K562 (cell line): ENCODE results near the gene CDC14A. TPM values are rescaled to one million over a fixed set of nuclear protein-coding genes. Genes with fewer than 3 reads are reported as not detected.
A peak's percentile ranks its signal among the peaks of the same experiment; 100 is the strongest.

ENCODE experiments used
- ATAC-seq: fragments of 200-7000 bp; cut with Tn5 transposase; 3 replicates; pipeline ENCODE4 v1.9.1; 2020; ENCODE audit warnings: moderate library complexity
- BruUV-seq: library from RNA; stranded (reverse); fragments of 400-500 nt; replicated peaks from 2 replicates; lab custom pipeline; 2021; lab: Mats Ljungman, UMichigan
- CTCF ChIA-PET: fragments of 300-600 bp; formaldehyde crosslinking; extraction: SDS; loops from one replicate; lab custom pipeline; 2021; ENCODE audit warnings: low intra/inter-chr PET ratio; lab: Yijun Ruan, JAX
- POLR2A ChIA-PET: fragments of 300-600, 350-650 bp; sonication (Branson Sonifier 250); formaldehyde crosslinking; extraction: SDS; loops from one replicate; lab custom pipeline; 2021; ENCODE audit warnings: antibody characterized with exemption, inconsistent platforms; lab: Yijun Ruan, JAX
- DNase-seq, 4 experiments: peaks; one replicate each; pipeline versions ENCODE4 v3.0.0 to v3.0.0-alpha.2; 2011 to 2018; ENCODE audit warnings: low spot score in 3 of 4, mixed read lengths in 3 of 4; ENCODE audit errors: extremely low read depth in 1 of 4
- FAIRE-seq: peaks from 2 replicates; lab custom pipeline; 2011; peaks lifted over from hg19 to GRCh38; lab: Jason Lieb, UNC
- H2AFZ ChIP-seq: 2 replicates; pipeline ENCODE4 v1.6.0; 2011; ENCODE audit warnings: low read depth, low read length, control low read depth, inconsistent platforms
- H3K27ac ChIP-seq: fragments of 200-600 bp; 3 replicates; pipeline ENCODE4 v1.8.0; 2011; ENCODE audit warnings: low read depth, mild to moderate bottlenecking, control low read depth, inconsistent platforms, low read length, moderate library complexity, mixed read lengths; ENCODE audit errors: extremely low read depth
- H3K27me3 ChIP-seq, 2 experiments: fragments of 300-600 bp in 1 of 2; 2 replicates in 1 of 2; 3 replicates in 1 of 2; pipeline versions ENCODE4 v1.6.0 to v1.8.0; 2011; ENCODE audit warnings: inconsistent platforms in 2 of 2, low read length in 2 of 2, mild to moderate bottlenecking in 1 of 2, mixed read lengths in 1 of 2, moderate library complexity in 1 of 2; ENCODE audit not compliant: control insufficient read depth in 2 of 2, insufficient read depth in 2 of 2
- H3K36me3 ChIP-seq: fragments of 300-600 bp; 3 replicates; pipeline ENCODE4 v1.8.0; 2011; ENCODE audit warnings: mild to moderate bottlenecking, low read length, inconsistent platforms; ENCODE audit not compliant: control insufficient read depth, insufficient read depth
- H3K4me1 ChIP-seq, 2 experiments: fragments of 200-600 bp in 1 of 2; replicated peaks in 1 of 2; 2 replicates in 1 of 2; 3 replicates in 1 of 2; pipeline versions ENCODE4 v1.5.1 to v1.8.0; 2011; ENCODE audit warnings: inconsistent platforms in 2 of 2, low read length in 2 of 2, mild to moderate bottlenecking in 1 of 2, mixed read lengths in 1 of 2, moderate library complexity in 1 of 2; ENCODE audit not compliant: control insufficient read depth in 2 of 2, insufficient read depth in 2 of 2
- H3K4me2 ChIP-seq: 2 replicates; pipeline ENCODE4 v1.6.1; 2011; ENCODE audit warnings: low read length, control low read depth, inconsistent platforms, mixed read lengths; ENCODE audit not compliant: insufficient read depth
- H3K4me3 ChIP-seq: fragments of 200-600 bp; sonication (generic), shearing (Covaris generic); 2 replicates; pipeline ENCODE4 v1.5.1; 2016; ENCODE audit warnings: control low read depth, inconsistent platforms
- H3K79me2 ChIP-seq: fragments of 200-600 bp; 3 replicates; pipeline ENCODE4 v1.8.0; 2011; ENCODE audit warnings: low read length, inconsistent platforms; ENCODE audit not compliant: control insufficient read depth, insufficient read depth
- H3K9ac ChIP-seq, 2 experiments: 2 replicates each; pipeline versions ENCODE4 v1.6.0 to v1.6.1; 2011; ENCODE audit warnings: low read depth in 2 of 2, low read length in 2 of 2, control low read depth in 1 of 2, inconsistent platforms in 1 of 2, mild to moderate bottlenecking in 1 of 2, mixed read lengths in 1 of 2; ENCODE audit not compliant: insufficient read depth in 1 of 2
- H3K9me1 ChIP-seq: one replicate; pipeline ENCODE4 v1.6.0; 2011; ENCODE audit warnings: inconsistent platforms, mild to moderate bottlenecking, low read length, moderate library complexity; ENCODE audit not compliant: control insufficient read depth, insufficient read depth
- H3K9me3 ChIP-seq: replicated peaks from 2 replicates; pipeline ENCODE4 v1.5.1; 2011; ENCODE audit warnings: low read depth, low read length, inconsistent platforms; ENCODE audit not compliant: control insufficient read depth, insufficient read depth
- H4K20me1 ChIP-seq: replicated peaks from 2 replicates; pipeline ENCODE4 v1.6.1; 2011; ENCODE audit warnings: low read length, inconsistent platforms, mixed read lengths; ENCODE audit not compliant: control insufficient read depth, insufficient read depth
- ARID1B ChIP-seq: fragments of 450-650 bp; IDR thresholded peaks from 2 replicates; pipeline ENCODE4 v1.6.1; 2016; ENCODE audit warnings: antibody characterized with exemption, mild to moderate bottlenecking, inconsistent platforms
- C11orf30 ChIP-seq: fragments of 450-650 bp; IDR thresholded peaks from 2 replicates; pipeline ENCODE4 v1.6.1; 2016; ENCODE audit warnings: low read depth, mild to moderate bottlenecking
- COPS2 ChIP-seq: fragments of 450-650 bp; conservative IDR thresholded peaks from 2 replicates; pipeline ENCODE4 v1.6.1; 2016; ENCODE audit warnings: mild to moderate bottlenecking, moderate library complexity
- KLF13 ChIP-seq: fragments of 450-650 bp; IDR thresholded peaks from 2 replicates; pipeline ENCODE4 v1.6.1; 2016; ENCODE audit warnings: missing genetic modification characterization, low read depth, mild to moderate bottlenecking, missing compliant biosample characterization, moderate library complexity, borderline replicate concordance
- MAFF ChIP-seq: IDR thresholded peaks from 2 replicates; pipeline ENCODE4 v1.6.1; 2012; ENCODE audit warnings: low read length, improper control_type of control experiment
- MAFK ChIP-seq: IDR thresholded peaks from 2 replicates; pipeline ENCODE4 v1.6.1; 2011; ENCODE audit warnings: low read length, improper control_type of control experiment
- PBX2 ChIP-seq, 2 experiments: IDR thresholded peaks in 1 of 2; conservative IDR thresholded peaks in 1 of 2; 2 replicates each; pipeline ENCODE4 v1.6.1; 2016; ENCODE audit warnings: low read depth in 2 of 2, mild to moderate bottlenecking in 1 of 2, missing compliant biosample characterization in 1 of 2, missing genetic modification characterization in 1 of 2, moderate library complexity in 1 of 2
- RBM15 ChIP-seq: fragments of 200-400 bp; formaldehyde crosslinking; IDR thresholded peaks from 2 replicates; pipeline ENCODE4 v1.6.1; 2018; ENCODE audit warnings: mild to moderate bottlenecking, low read length, moderate library complexity; ENCODE audit not compliant: insufficient read depth
- UBTF ChIP-seq, 2 experiments: IDR thresholded peaks; 2 replicates each; pipeline ENCODE4 v1.6.1; 2012; ENCODE audit warnings: improper control_type of control experiment in 2 of 2, low read depth in 2 of 2, low read length in 2 of 2, borderline replicate concordance in 1 of 2
- XRCC5 ChIP-seq: fragments of 200-400 bp; formaldehyde crosslinking; IDR thresholded peaks from 2 replicates; pipeline ENCODE4 v1.6.1; 2017; ENCODE audit warnings: low read depth, mild to moderate bottlenecking, low read length
- ZNF253 ChIP-seq: fragments of 250-450 bp; sonication (Bioruptor Pico); conservative IDR thresholded peaks from 2 replicates; pipeline ENCODE4 v1.6.1; 2021; ENCODE audit warnings: mild to moderate bottlenecking
- ZNF316 ChIP-seq: fragments of 450-650 bp; IDR thresholded peaks from 2 replicates; pipeline ENCODE4 v1.6.1; 2016
- WGBS: fragments of 100-300 bp; shearing (Covaris generic); methylation state at CpG from one replicate; pipeline ENCODE4 v1.1.6; 2016; ENCODE audit warnings: low coverage, mixed read lengths; ENCODE audit not compliant: insufficient coverage; ENCODE audit errors: missing lambda C conversion rate; 5-methylcytosine and 5-hydroxymethylcytosine counted together
- in situ Hi-C: fragments of 300-500 bp; cut with MboI; formaldehyde crosslinking; loops from 4 replicates; pipeline ENCODE4 v1.15.0; 2018; ENCODE audit warnings: inconsistent platforms, mixed read lengths
- intact Hi-C: fragments of 100-400 bp; cut with micrococcal nuclease; formaldehyde crosslinking; loops from 2 replicates; pipeline ENCODE4 v1.14.2; 2022
- polyA plus RNA-seq, 8 experiments: library from polyadenylated mRNA; depleted of rRNA in 4 of 8; stranded (reverse) in 5 of 8; unstranded in 3 of 8; fragments of >200 nt; fragmentation: Nextera tagmentation in 2 of 8; fragmentation: Illumina TruSeq in 1 of 8; extraction: Ambion mirVana in 2 of 8; extraction: Trizol in 1 of 8; gene quantifications; 2 replicates each; pipeline versions ENCODE4 v1.2.1 to v1.2.3, GENCODE V29; 2011 to 2014; ENCODE audit warnings: inconsistent platforms in 1 of 8, missing spikeins in 1 of 8
- total RNA-seq, 7 experiments: library from RNA; depleted of rRNA in 6 of 7; stranded (reverse); fragments of >200 nt in 6 of 7; fragmentation: Illumina TruSeq in 2 of 7; extraction: Trizol in 2 of 7; gene quantifications; 2 replicates each; pipeline versions ENCODE4 v1.2.1 to v1.2.3, GENCODE V29; 2011 to 2021; ENCODE audit warnings: low replicate concordance in 1 of 7

Gene CDC14A
- total and polyA plus RNA-seq, 9 of the 15 experiments (the other 6 are each of a cell fraction or from before 2014, with no cell fraction given), result 17.0 to 74.3 (median 33.4) TPM

- WGBS, result 87% methylated on average over 2 of the region's 2 CpGs
- BruUV-seq, result no TSS peak
- H3K9me1 ChIP-seq, result no peaks in the 10 kb centered on the region
- no peak overlapping the region for H2AFZ ChIP-seq
- H4K20me1 ChIP-seq, result no peaks in the 10 kb centered on the region
- no peak for FAIRE-seq
- no peaks in the 10 kb centered on the region for H3K9me3 ChIP-seq
- H3K79me2 ChIP-seq, result peaks cover 17% of the 10 kb centered on the region; the same call in 2 of the 3 replicates
- no peak for ATAC-seq
- no peak overlapping the region for H3K4me3 ChIP-seq
- ChIA-PET POLR2A (interaction anchor here (0.6 kb wide), 1 partner anchor 118 kb away, joined by 3 read pairs; no protein-coding TSS in a partner anchor), CTCF (no interaction called here)
- H3K4me2 ChIP-seq, result no peak overlapping the region
- DNase-seq, result no peak
- in situ Hi-C loops (loop anchor here (10.0 kb wide), 1 partner anchor 653 kb away; no protein-coding TSS in a partner anchor), intact Hi-C loops (loop anchor here (5.0 to 10.0 kb wide), 3 partner anchors 70 to 323 kb away; partner anchors contain the start of genes SASS6 and TRMT13)
- TF ChIP-seq MAFK, result peak; percentile 36; the same call in 1 of the 2 replicates
- no peak for TF ChIP-seq ZNF253 (CRISPR knock-in tag)
- peak; percentile 79 for TF ChIP-seq ZNF316
- no peak for TF ChIP-seq XRCC5
- no peak for TF ChIP-seq KLF13 (tag)
- no peak for TF ChIP-seq COPS2
- TF ChIP-seq PBX2 (CRISPR knock-in tag; IDR thresholded peaks at IDR 0.05; ENCODE audit: low read depth), result no peak
- no peak for TF ChIP-seq PBX2 (tag; conservative IDR thresholded peaks at IDR 0.05; ENCODE audit: low read depth)
- TF ChIP-seq MAFF, result peak; percentile 39; the same call in 1 of the 2 replicates
- TF ChIP-seq C11orf30, result peak; percentile 32
- TF ChIP-seq RBM15, result no peak
- no peak for TF ChIP-seq UBTF (IDR thresholded peaks at IDR 0.05; ENCODE audit: borderline replicate concordance in 1 of 2, low read depth in 2 of 2, low read length in 2 of 2)
- TF ChIP-seq ARID1B, result no peak
- H3K9ac ChIP-seq, result no peak overlapping the region
- no peaks in the 10 kb centered on the region for H3K27me3 ChIP-seq
- peaks cover 66% of the 10 kb centered on the region for H3K36me3 ChIP-seq
- no peak overlapping the region for H3K27ac ChIP-seq
- peaks cover 0 to 6% of the 10 kb centered on the region in 2 experiments; a peak in 3 of 5 replicates for H3K4me1 ChIP-seq
Measured at GRCh38 chr1:100457683-100458082, 105.4 kb downstream of the CDC14A start.
